AG04450 (cell line): ENCODE data around the gene PALM. TPM values are rescaled to one million over a fixed set of nuclear protein-coding genes. Genes with fewer than 3 reads are reported as not detected.

Experiments used
- CTCF ChIA-PET: fragments of 300-600, 350-600 bp; formaldehyde crosslinking; extraction: SDS; loops from one replicate; lab custom pipeline; 2022; ENCODE audit warnings: antibody characterized with exemption, inconsistent platforms; lab: Charles Lee
- POLR2A ChIA-PET: fragments of 350-600 bp; formaldehyde crosslinking; extraction: SDS; loops from one replicate; lab custom pipeline; 2021; ENCODE audit warnings: antibody characterized with exemption, inconsistent platforms; lab: Yijun Ruan, JAX
- DNase-seq: peaks from one replicate; pipeline ENCODE4 v3.0.0-alpha.2; 2011; ENCODE audit warnings: low read depth, low spot score
- H3K27ac ChIP-seq: one replicate; pipeline ENCODE4 v1.5.1; 2012; ENCODE audit warnings: low read depth, low read length, control low read depth
- H3K27me3 ChIP-seq: one replicate; pipeline ENCODE4 v1.6.0; 2012; ENCODE audit warnings: low read length; ENCODE audit not compliant: control insufficient read depth, insufficient read depth
- H3K4me3 ChIP-seq: 2 replicates; pipeline ENCODE4 v1.5.1; 2011; ENCODE audit warnings: mild to moderate bottlenecking, low read depth, low read length, control low read depth
- H3K9me3 ChIP-seq: 2 replicates; pipeline ENCODE4 v1.5.1; 2012; ENCODE audit warnings: low read length; ENCODE audit not compliant: control insufficient read depth, insufficient read depth
- CTCF ChIP-seq: IDR thresholded peaks from 2 replicates; pipeline ENCODE4 v1.5.1; 2011; ENCODE audit warnings: low read depth, low read length, control low read depth, inconsistent platforms
- polyA plus RNA-seq: library from polyadenylated mRNA; depleted of rRNA; stranded (reverse); fragments of >200 nt; gene quantifications from 2 replicates; pipeline ENCODE4 v1.2.3, GENCODE V29; 2011

The PALM gene
- polyA plus RNA-seq, 1 experiment, result 1.8 TPM

GRCh38 chr19:719636-720344, 11.1 kb downstream of the PALM start:
- H3K4me3 ChIP-seq, result no peak overlapping the region
- H3K27me3 ChIP-seq, result peaks cover 16% of the 10 kb centered on the region
- TF ChIP-seq CTCF, result no peak
- ChIA-PET CTCF (interaction anchor here (0.9 kb wide), 1 partner anchor 14 kb away, joined by 3 read pairs; no protein-coding TSS in a partner anchor), POLR2A (no interaction called here)
- H3K9me3 ChIP-seq, result peaks cover 16% of the 10 kb centered on the region
- H3K27ac ChIP-seq, result no peak overlapping the region
- DNase-seq, result no peak

GRCh38 chr19:720345-721160, 11.8 kb downstream of the PALM start:
- no peak overlapping the region for H3K4me3 ChIP-seq
- DNase-seq, result no peak
- ChIA-PET CTCF (no interaction called here), POLR2A (no interaction called here)
- TF ChIP-seq CTCF, result no peak
- peaks cover 8% of the 10 kb centered on the region for H3K9me3 ChIP-seq
- H3K27me3 ChIP-seq, result peaks cover 16% of the 10 kb centered on the region
- H3K27ac ChIP-seq, result no peak overlapping the region

- TF ChIP-seq CTCF, result no peak
- ChIA-PET POLR2A (no interaction called here), CTCF (no interaction called here)
- Histone ChIP-seq H3K27ac (no peak overlapping the region), H3K4me3 (no peak overlapping the region), H3K27me3 (peaks cover 16% of the 10 kb centered on the region), H3K9me3 (peaks cover 7% of the 10 kb centered on the region; the same call in 1 of the 2 replicates)
- no peak for DNase-seq
Observed at GRCh38 chr19:722553-723101, 13.9 kb downstream of the PALM start.

- ChIA-PET POLR2A (no interaction called here), CTCF (no interaction called here)
- DNase-seq, result no peak
- H3K9me3 ChIP-seq, result peaks cover 7% of the 10 kb centered on the region; the same call in 1 of the 2 replicates
- peaks cover 16% of the 10 kb centered on the region for H3K27me3 ChIP-seq
- TF ChIP-seq CTCF, result no peak
- no peak overlapping the region for H3K4me3 ChIP-seq
- H3K27ac ChIP-seq, result no peak overlapping the region
Observed at GRCh38 chr19:723247-723646, 14.5 kb downstream of the PALM start.
